Heart left ventricle (tissue), 13 donors: ENCODE measurements around the gene CLASP2.

Source experiments
- CTCF ChIP-seq, 12 donors: fragments of 200-600 bp; sonication (generic) in 4 of 12; IDR thresholded peaks; one replicate each; pipeline versions ENCODE4 v1.5.0 to v1.8.0; 2018 to 2022; ENCODE audit warnings: antibody characterized with exemption in 12 of 12, mild to moderate bottlenecking in 5 of 12
- POLR2A ChIP-seq, 2 donors: fragments of 450-650 bp; IDR thresholded peaks; one replicate each; pipeline ENCODE4 v1.6.1; 2017; ENCODE audit warnings: antibody characterized with exemption in 2 of 2, mild to moderate bottlenecking in 2 of 2, moderate library complexity in 2 of 2
- donor health status: ischemic (EF 13 %, LVEDD 7.1; RV severe dilation, severe dysfunction).
- donor health status: DM: no; HTN: yes; CAD: no.
- donor health status: DM: no; HTN: no; CAD: no.
- donor health status: ischemic (EF 25% LVEDD 6.9; RV normal size, moderate dysfunction).
- donor health status: ischemic (EF 25% LVEDD 5.7; RV mildly dilated, moderate dysfunction).
- donor health status: ischemic (EF 35%, LVEDD 5.7; RV mildly dilated, moderate dysfunction).
- donor health status: nonischemic (EF 11% LVEDD 7.7; RV severe dilation, severe dysfunction).
- donor health status: DM: yes; HTN: yes; CAD: no.
- donor health status: PGD.
- donor health status: ischemic (EF 29% LVEDD 5.4; RV normal size, mild dysfunction).
- donor health status: nonischemic (EF 23%, LVEDD 6.1; RV moderate dilation, normal function).

- TF ChIP-seq POLR2A (IDR thresholded peaks at IDR 0.05), result no peak
- TF ChIP-seq CTCF (IDR thresholded peaks at IDR 0.05), result no peak
Observed at GRCh38 chr3:33505027-33505426, 213.0 kb downstream of the CLASP2 start.
